NOMO-1 treated with dmso at 0.1 percent for 144 hours (cell line): ENCODE measurements around the gene UGT3A1.
"Not testable (repeated sequence)": the region's sequence is repeated elsewhere in the genome, so short reads cannot be mapped to it uniquely, and the experiment has no call there.

Source experiments
- DNase-seq: peaks from one replicate; lab custom pipeline; 2025; ENCODE audit not compliant: unreplicated experiment; lab: John Stamatoyannopoulos, UW

UGT3A1 gene, protein sequence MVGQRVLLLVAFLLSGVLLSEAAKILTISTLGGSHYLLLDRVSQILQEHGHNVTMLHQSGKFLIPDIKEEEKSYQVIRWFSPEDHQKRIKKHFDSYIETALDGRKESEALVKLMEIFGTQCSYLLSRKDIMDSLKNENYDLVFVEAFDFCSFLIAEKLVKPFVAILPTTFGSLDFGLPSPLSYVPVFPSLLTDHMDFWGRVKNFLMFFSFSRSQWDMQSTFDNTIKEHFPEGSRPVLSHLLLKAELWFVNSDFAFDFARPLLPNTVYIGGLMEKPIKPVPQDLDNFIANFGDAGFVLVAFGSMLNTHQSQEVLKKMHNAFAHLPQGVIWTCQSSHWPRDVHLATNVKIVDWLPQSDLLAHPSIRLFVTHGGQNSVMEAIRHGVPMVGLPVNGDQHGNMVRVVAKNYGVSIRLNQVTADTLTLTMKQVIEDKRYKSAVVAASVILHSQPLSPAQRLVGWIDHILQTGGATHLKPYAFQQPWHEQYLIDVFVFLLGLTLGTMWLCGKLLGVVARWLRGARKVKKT

GRCh38 chr5:35990941-35991611 is at the start of gene UGT3A1:
UGT3A1 (minus strand) TSS chr5:35991390; CDS start chr5:35991240, 150 bp downstream.
- DNase-seq: no peak

GRCh38 chr5:36035696-36036095 is 44.5 kb upstream of the UGT3A1 start:
- no peak for DNase-seq

DNA sequence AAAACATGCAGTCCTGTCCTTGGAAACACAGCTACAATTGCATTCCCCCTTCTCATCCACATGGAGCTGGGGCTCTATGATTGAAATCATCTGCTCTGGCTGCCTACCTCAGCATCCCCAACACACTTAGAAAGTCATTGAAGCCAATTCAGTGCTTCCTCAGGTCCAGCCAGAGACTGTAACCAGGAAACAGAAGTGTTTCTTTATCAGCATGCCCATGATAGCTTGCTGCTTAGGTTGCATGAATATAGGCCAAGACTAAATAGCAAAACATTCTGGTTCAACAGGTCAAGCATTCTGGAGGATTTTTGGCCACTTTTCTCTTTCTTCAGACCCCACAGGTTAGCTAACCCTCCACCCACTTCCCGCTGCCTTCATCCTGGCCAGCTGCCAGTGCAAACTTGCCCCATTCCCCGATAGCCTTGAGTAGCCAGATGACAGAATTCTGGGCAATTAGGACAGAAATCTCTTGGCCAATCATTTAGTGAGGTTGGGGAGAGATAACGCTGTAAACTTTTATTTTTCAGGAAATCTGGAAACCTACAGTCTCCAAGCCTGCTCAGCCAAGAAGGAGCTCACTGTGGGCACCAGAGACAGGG is 43.4 kb upstream of the UGT3A1 start:
- not testable (repeated sequence) for DNase-seq

- DNase-seq: no peak
Measured at GRCh38 chr5:36033486-36033885, 42.3 kb upstream of the UGT3A1 start.

DNA sequence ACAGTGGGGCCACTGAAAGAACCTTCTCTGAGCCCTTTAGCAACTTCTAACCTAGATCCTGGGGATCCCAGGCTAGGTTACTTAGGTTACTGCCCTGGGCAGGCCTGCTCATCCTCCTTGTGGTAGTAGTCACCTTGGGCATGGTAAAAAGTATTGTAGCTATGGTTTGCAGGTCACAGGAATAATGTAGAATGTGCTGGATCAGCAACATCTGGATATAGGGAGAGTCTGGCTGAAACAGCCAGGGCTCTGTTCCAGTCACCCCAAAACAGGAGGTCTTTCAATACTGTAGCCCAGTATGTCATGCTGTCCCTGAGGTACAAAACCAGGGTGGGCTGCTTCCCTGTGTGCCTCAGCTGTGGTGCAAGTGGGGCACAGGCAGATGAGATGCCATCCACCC is 41.9 kb upstream of the UGT3A1 start:
- DNase-seq: no peak

DNA sequence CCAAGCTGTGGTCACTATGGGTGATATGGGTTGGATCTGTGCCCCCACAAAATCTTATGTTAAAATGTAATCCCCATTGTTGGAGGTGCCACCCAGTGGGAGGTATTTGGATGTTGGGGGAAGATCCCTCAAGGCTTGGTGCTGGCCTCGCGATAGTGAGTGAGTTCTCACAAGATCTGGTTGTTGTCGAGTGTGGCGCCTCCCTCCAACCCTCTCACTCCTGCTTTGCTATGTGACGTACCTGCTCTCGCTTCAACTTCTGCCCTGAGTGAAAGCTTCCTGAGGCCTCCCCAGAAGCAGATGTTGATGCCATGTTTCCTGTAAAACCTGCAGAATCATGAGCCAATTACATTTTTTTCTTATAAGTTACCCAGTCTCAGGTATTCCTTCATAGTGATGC is 40.0 kb upstream of the UGT3A1 start:
- DNase-seq: no peak

GRCh38 chr5:36029914-36030313 is 38.7 kb upstream of the UGT3A1 start:
- no peak for DNase-seq

GRCh38 chr5:36028816-36029465 is 37.8 kb upstream of the UGT3A1 start:
- DNase-seq: no peak

- DNase-seq: no peak
Measured at GRCh38 chr5:36027711-36028110, 36.5 kb upstream of the UGT3A1 start.

- no peak for DNase-seq
Measured at GRCh38 chr5:36026706-36027465, 35.7 kb upstream of the UGT3A1 start.

- not testable (repeated sequence) for DNase-seq
Measured at GRCh38 chr5:36022246-36022645, 31.1 kb upstream of the UGT3A1 start.

DNA sequence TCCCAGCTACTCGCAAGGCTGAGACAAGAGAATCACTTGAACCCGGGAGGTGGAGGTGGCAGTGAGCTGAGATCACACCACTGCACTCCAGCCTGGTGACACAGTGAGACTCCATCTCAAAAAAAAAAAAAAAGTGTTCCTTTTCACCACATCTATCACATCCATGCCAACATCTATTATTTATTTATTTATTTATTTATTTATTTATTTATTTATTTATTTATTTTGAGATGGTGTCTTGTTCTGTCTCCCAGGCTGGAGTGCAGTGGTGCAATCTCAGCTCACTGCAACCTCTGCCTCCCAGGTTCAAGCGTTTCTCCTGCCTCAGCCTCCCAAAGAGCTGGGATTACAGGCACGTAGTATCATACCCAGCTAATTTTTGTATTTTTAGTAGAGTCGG is 28.4 kb upstream of the UGT3A1 start:
- DNase-seq: not testable (repeated sequence)

DNA sequence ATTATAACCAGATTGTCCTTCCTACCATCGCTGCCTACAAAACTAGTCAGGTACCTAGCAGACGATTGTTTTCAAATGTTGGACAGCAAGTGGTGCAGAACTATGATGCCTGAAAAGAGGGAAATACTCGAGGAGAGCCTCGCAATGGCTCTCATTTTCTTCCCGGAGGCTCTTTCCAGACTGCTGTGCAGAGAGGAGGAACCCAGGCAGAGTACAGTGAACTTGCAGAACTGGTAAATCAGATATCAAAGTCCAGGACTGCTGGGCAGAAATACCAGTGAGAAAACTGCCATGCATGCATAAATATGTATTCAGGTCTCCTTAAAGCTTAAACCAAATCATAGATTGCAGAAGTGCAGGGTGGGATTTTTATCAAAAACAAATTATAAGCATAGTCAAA is 26.4 kb upstream of the UGT3A1 start:
- DNase-seq: no peak

DNA sequence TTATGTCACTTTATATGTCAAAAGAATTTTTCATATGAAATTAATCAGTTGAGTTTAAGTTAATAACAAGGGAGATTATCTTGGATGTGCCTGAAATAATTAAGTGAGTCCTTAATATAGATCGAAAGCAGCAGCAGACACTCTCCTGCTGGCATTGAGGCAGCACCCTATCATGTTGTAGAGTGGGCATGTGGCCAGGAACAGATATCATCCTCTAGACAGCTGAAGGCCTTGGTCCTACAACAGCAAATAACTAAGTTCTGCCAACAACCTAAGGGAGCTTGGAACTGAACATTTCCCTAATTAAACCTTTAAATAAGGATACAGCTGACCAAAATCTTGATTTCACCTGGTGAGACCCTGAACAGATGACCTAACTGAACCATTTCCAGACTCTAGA is 25.8 kb upstream of the UGT3A1 start:
- no peak for DNase-seq

- no peak for DNase-seq
Measured at GRCh38 chr5:36013182-36013581, 22.0 kb upstream of the UGT3A1 start.

- DNase-seq: no peak
Measured at GRCh38 chr5:36009698-36010097, 18.5 kb upstream of the UGT3A1 start.

GRCh38 chr5:36007366-36007765 is 16.2 kb upstream of the UGT3A1 start:
- DNase-seq: no peak

GRCh38 chr5:36006163-36006562 is 15.0 kb upstream of the UGT3A1 start:
- no peak for DNase-seq

DNA sequence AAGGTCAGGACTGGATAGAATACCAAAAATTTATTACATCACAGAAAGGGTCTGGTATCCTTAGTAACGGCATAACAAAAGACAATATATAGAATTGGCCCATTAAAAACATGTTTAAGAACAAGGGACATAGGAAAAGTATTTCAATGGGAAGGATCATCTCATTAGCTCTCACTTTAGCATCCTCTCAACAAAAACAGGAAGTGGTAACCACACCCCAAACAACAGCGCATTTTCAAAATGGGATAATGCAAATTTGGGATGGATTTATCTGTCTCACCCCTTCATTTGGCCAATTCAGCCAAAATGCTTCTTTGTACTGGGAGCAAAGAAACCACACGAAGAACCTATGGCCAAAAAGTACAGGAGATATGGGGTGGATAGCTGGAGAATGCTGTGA is 9.8 kb upstream of the UGT3A1 start:
- no peak for DNase-seq

GRCh38 chr5:35999547-35999946 is 8.4 kb upstream of the UGT3A1 start:
- DNase-seq: no peak

DNA sequence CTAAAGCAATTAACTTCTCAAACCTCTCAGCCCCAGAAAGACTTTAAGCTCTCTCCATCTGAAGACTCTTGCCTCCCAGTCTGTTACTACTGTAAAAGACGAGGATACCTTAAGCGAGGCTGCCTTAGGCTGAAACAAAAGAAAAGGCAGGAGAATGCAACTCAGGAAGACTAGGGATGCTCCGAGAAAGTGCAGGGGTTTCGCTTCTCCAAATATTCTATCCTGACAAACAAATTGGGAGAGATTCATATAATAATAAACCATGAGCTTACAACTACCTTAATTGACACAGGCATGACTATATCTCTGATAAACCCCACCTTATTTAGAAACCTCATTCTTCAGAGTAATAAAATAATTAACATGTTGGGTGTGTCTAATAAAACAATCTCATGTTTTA is 4.9 kb upstream of the UGT3A1 start:
- DNase-seq: no peak
